ENCODE data around the gene INTS4. TPM values are rescaled to one million over a fixed set of nuclear protein-coding genes. Genes with fewer than 3 reads are reported as not detected.
"Not testable (repeated sequence)": the region's sequence is repeated elsewhere in the genome, so short reads cannot be mapped to it uniquely, and the experiment has no call there.

The INTS4 gene
- total and polyA plus RNA-seq, 2 experiments from 2014 or later = 24.6 to 47.6 TPM

DNA sequence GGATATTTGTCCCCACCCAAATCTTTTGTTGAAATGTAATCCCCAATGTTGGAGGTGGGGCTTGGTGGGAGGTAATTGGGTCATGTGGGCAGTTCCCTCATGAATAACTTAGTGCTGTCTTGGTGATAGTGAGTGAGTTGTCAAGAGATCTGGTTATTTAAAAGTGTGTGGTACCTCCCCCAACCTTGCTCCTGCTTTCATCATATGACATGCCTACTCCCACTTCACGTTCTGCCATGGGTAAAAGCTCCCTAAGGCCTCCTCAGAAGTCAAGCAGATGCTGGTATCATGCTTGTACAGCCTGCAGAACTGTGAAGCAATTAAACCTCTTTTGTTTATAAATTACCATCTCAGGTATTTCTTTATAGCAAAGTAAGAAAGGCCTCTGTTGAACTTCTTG, 143.0 kb downstream of the INTS4 start (continued):
- TF ChIP-seq, protein P1, sequence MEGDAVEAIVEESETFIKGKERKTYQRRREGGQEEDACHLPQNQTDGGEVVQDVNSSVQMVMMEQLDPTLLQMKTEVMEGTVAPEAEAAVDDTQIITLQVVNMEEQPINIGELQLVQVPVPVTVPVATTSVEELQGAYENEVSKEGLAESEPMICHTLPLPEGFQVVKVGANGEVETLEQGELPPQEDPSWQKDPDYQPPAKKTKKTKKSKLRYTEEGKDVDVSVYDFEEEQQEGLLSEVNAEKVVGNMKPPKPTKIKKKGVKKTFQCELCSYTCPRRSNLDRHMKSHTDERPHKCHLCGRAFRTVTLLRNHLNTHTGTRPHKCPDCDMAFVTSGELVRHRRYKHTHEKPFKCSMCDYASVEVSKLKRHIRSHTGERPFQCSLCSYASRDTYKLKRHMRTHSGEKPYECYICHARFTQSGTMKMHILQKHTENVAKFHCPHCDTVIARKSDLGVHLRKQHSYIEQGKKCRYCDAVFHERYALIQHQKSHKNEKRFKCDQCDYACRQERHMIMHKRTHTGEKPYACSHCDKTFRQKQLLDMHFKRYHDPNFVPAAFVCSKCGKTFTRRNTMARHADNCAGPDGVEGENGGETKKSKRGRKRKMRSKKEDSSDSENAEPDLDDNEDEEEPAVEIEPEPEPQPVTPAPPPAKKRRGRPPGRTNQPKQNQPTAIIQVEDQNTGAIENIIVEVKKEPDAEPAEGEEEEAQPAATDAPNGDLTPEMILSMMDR (conservative IDR thresholded peaks at IDR 0.05; ENCODE audit: low read depth in 2 of 2) = no peak
- TF ChIP-seq ZNF114 (CRISPR knock-in tag; IDR thresholded peaks at IDR 0.05) (no peak), STAT1 (IDR thresholded peaks at IDR 0.05; ENCODE audit: unreplicated experiment) (no peak)

DNA sequence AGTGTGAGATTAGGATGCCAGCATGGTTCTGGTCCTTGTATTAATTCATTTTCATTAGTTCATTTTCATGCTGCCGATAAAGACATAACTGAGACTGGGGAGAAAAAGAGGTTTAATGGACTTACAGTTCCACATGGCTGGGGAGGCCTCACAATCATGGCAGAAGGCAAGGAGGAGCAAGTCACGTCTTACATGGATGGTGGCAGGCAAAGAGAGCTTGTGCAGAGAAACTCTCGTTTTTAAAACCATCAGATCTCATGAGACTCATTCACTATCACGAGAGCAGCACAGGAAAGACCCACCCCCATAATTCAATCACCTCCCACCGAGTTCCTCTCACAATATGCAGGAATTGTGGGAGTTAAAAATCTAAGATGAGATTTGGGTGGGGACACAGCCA, 150.8 kb downstream of the INTS4 start:
- peaks cover 34% of the 10 kb centered on the region for H3K36me3 Mint-ChIP-seq (ENCODE audit: low read depth)
- not testable (repeated sequence) for ATAC-seq; H3K9me3 Mint-ChIP-seq; H3K4me1 ChIP-seq (ENCODE audit: insufficient read depth); H3K4me3 ChIP-seq; H3K4me1 Mint-ChIP-seq; H3K9me2 ChIP-seq (ENCODE audit: insufficient read depth); H3K27me3 Mint-ChIP-seq (ENCODE audit: insufficient read depth, low read depth, poor library complexity); H3K79me2 ChIP-seq (replicated peaks; ENCODE audit: insufficient read depth); H3K4me2 ChIP-seq; H3K27ac ChIP-seq (ENCODE audit: low read depth); DNase-seq (ENCODE audit: low spot score); H3K4me3 Mint-ChIP-seq; H3K36me3 ChIP-seq (ENCODE audit: insufficient read depth); H3K27me3 ChIP-seq (ENCODE audit: insufficient read depth); H4K20me1 ChIP-seq (replicated peaks; ENCODE audit: insufficient read depth); H3F3A ChIP-seq (replicated peaks; ENCODE audit: low read depth); H3K27ac Mint-ChIP-seq; H2AFZ ChIP-seq

DNA sequence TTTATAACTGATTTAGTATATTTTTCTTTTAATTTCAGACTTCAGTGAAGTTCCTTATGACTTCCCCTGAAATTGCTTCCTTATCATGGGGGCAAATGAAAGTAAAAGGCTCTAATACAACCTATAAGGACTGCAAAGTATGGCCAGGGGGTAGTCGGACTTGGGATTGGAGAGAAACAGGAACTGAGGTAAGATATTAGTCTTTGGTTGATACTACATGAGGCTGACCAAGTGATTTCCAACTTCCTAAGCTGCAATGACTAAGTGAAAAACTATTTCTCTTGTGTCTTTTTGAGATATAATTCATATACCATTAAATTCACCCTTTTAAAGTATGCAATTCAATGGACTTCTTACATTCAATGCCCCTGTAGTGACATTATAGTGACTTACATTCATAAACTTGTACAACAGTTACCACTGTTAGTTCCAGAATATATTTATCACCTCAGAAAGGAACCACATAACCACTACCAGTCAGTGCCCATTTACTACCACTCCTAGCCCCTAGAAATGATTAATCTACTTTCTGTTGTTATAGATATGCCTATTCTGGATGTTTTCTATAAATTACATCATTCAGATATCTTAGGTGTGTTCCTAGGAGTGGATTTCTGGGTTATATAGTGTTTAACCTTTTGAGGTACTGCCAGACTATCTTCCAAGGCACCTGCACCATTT, 151.9 kb downstream of the INTS4 start:
- Mint-ChIP-seq H3K27ac (no peak overlapping the region), H3K4me1 (no peaks in the 10 kb centered on the region), H3K36me3 (ENCODE audit: low read depth) (peaks cover 34% of the 10 kb centered on the region), H3K9me3 (peaks cover 5% of the 10 kb centered on the region; the same call in 1 of the 3 replicates), H3K4me3 (no peak overlapping the region), H3K27me3 (ENCODE audit: insufficient read depth, low read depth, poor library complexity) (no peaks in the 10 kb centered on the region)
- no peaks in the 10 kb centered on the region for H3K36me3 ChIP-seq (ENCODE audit: insufficient read depth)
- H3K4me3 ChIP-seq = no peak overlapping the region
- H3F3A ChIP-seq (replicated peaks; ENCODE audit: low read depth) = no peaks in the 10 kb centered on the region
- H3K27ac ChIP-seq (ENCODE audit: low read depth) = no peak overlapping the region
- no peak overlapping the region for H3K4me2 ChIP-seq
- no peak overlapping the region for H2AFZ ChIP-seq
- ATAC-seq (no peak), DNase-seq (ENCODE audit: low spot score) (no peak)
- no peaks in the 10 kb centered on the region for H3K79me2 ChIP-seq (replicated peaks; ENCODE audit: insufficient read depth)
- H3K27me3 ChIP-seq (ENCODE audit: insufficient read depth) = no peaks in the 10 kb centered on the region
- H3K4me1 ChIP-seq (ENCODE audit: insufficient read depth) = no peaks in the 10 kb centered on the region
- H3K9me2 ChIP-seq (ENCODE audit: insufficient read depth) = peaks cover 8% of the 10 kb centered on the region; the same call in 1 of the 2 replicates
- no peaks in the 10 kb centered on the region for H4K20me1 ChIP-seq (replicated peaks; ENCODE audit: insufficient read depth)
- TF ChIP-seq CREB1 (CRISPR knock-in tag; IDR thresholded peaks at IDR 0.05; ENCODE audit: low read depth) (no peak), EZH2phosphoT487 (IDR thresholded peaks at IDR 0.05; ENCODE audit: unreplicated experiment) (no peak), ZNF331 (CRISPR knock-in tag; IDR thresholded peaks at IDR 0.05; ENCODE audit: low read depth) (no peak)
- TF ChIP-seq, protein P2, sequence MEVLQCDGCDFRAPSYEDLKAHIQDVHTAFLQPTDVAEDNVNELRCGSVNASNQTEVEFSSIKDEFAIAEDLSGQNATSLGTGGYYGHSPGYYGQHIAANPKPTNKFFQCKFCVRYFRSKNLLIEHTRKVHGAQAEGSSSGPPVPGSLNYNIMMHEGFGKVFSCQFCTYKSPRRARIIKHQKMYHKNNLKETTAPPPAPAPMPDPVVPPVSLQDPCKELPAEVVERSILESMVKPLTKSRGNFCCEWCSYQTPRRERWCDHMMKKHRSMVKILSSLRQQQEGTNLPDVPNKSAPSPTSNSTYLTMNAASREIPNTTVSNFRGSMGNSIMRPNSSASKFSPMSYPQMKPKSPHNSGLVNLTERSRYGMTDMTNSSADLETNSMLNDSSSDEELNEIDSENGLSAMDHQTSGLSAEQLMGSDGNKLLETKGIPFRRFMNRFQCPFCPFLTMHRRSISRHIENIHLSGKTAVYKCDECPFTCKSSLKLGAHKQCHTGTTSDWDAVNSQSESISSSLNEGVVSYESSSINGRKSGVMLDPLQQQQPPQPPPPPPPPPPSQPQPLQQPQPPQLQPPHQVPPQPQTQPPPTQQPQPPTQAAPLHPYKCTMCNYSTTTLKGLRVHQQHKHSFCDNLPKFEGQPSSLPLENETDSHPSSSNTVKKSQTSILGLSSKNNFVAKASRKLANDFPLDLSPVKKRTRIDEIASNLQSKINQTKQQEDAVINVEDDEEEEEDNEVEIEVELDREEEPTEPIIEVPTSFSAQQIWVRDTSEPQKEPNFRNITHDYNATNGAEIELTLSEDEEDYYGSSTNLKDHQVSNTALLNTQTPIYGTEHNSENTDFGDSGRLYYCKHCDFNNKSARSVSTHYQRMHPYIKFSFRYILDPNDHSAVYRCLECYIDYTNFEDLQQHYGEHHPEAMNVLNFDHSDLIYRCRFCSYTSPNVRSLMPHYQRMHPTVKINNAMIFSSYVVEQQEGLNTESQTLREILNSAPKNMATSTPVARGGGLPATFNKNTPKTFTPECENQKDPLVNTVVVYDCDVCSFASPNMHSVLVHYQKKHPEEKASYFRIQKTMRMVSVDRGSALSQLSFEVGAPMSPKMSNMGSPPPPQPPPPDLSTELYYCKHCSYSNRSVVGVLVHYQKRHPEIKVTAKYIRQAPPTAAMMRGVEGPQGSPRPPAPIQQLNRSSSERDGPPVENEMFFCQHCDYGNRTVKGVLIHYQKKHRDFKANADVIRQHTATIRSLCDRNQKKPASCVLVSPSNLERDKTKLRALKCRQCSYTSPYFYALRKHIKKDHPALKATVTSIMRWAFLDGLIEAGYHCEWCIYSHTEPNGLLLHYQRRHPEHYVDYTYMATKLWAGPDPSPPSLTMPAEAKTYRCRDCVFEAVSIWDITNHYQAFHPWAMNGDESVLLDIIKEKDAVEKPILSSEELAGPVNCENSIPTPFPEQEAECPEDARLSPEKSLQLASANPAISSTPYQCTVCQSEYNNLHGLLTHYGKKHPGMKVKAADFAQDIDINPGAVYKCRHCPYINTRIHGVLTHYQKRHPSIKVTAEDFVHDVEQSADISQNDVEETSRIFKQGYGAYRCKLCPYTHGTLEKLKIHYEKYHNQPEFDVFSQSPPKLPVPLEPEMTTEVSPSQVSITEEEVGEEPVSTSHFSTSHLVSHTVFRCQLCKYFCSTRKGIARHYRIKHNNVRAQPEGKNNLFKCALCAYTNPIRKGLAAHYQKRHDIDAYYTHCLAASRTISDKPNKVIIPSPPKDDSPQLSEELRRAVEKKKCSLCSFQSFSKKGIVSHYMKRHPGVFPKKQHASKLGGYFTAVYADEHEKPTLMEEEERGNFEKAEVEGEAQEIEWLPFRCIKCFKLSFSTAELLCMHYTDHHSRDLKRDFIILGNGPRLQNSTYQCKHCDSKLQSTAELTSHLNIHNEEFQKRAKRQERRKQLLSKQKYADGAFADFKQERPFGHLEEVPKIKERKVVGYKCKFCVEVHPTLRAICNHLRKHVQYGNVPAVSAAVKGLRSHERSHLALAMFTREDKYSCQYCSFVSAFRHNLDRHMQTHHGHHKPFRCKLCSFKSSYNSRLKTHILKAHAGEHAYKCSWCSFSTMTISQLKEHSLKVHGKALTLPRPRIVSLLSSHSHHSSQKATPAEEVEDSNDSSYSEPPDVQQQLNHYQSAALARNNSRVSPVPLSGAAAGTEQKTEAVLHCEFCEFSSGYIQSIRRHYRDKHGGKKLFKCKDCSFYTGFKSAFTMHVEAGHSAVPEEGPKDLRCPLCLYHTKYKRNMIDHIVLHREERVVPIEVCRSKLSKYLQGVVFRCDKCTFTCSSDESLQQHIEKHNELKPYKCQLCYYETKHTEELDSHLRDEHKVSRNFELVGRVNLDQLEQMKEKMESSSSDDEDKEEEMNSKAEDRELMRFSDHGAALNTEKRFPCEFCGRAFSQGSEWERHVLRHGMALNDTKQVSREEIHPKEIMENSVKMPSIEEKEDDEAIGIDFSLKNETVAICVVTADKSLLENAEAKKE (CRISPR knock-in tag; IDR thresholded peaks at IDR 0.05) = no peak
- TF ChIP-seq, protein P3, sequence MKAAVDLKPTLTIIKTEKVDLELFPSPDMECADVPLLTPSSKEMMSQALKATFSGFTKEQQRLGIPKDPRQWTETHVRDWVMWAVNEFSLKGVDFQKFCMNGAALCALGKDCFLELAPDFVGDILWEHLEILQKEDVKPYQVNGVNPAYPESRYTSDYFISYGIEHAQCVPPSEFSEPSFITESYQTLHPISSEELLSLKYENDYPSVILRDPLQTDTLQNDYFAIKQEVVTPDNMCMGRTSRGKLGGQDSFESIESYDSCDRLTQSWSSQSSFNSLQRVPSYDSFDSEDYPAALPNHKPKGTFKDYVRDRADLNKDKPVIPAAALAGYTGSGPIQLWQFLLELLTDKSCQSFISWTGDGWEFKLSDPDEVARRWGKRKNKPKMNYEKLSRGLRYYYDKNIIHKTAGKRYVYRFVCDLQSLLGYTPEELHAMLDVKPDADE (IDR thresholded peaks at IDR 0.05) = no peak
- TF ChIP-seq, protein P1 (conservative IDR thresholded peaks at IDR 0.05; ENCODE audit: low read depth in 2 of 2) = no peak

All from GM23338 (cell line).